Breast epithelium (tissue), 4 donors: ENCODE measurements around the gene IL13. TPM values are rescaled to one million over a fixed set of nuclear protein-coding genes. Genes with fewer than 3 reads are reported as not detected.

Experiments used
- DNase-seq, 2 donors: peaks; one replicate each; pipeline ENCODE4 v3.0.0-alpha.2; 2019; ENCODE audit warnings: low spot score in 2 of 2
- H3K27ac ChIP-seq, 2 donors: fragments of 200-600 bp; sonication (generic) in 1 of 2; one replicate each; pipeline ENCODE4 v1.5.1; 2016 to 2019; ENCODE audit warnings: mild to moderate bottlenecking in 1 of 2
- H3K27me3 ChIP-seq, 2 donors: fragments of 200-600 bp; sonication (generic) in 1 of 2; one replicate each; pipeline versions ENCODE4 v1.5.1 to v1.6.0; 2017 to 2019; ENCODE audit warnings: control low read depth in 1 of 2, mild to moderate bottlenecking in 1 of 2
- H3K36me3 ChIP-seq: fragments of 200-600 bp; one replicate; pipeline ENCODE4 v1.5.1; 2019
- H3K4me1 ChIP-seq, 2 donors: fragments of 200-600 bp; sonication (generic); one replicate each; pipeline ENCODE4 v1.5.1; 2016 to 2019; ENCODE audit warnings: control low read depth in 1 of 2
- H3K4me3 ChIP-seq, 3 donors: fragments of 200-600 bp; sonication (generic); 1 replicate in 2 of 3; 2 replicates in 1 of 3; pipeline ENCODE4 v1.5.1; 2016 to 2019; ENCODE audit warnings: mild to moderate bottlenecking in 3 of 3, moderate library complexity in 2 of 3
- H3K9me3 ChIP-seq, 2 donors: fragments of 200-600 bp; sonication (generic) in 1 of 2; one replicate each; pipeline ENCODE4 v1.5.1; 2016 to 2019; ENCODE audit warnings: control low read depth in 1 of 2
- POLR2A ChIP-seq: fragments of 450-650 bp; IDR thresholded peaks from one replicate; pipeline ENCODE4 v1.6.1; 2016; ENCODE audit warnings: antibody characterized with exemption, mild to moderate bottlenecking, moderate library complexity
- POLR2AphosphoS5 ChIP-seq, 3 donors: sonication (generic); formaldehyde crosslinking; IDR thresholded peaks; one replicate each; pipeline ENCODE4 v1.6.1; 2017; ENCODE audit warnings: antibody characterized with exemption in 3 of 3
- intact Hi-C: fragments of 100-400 bp; cut with DNase I; formaldehyde crosslinking; loops from one replicate; pipeline ENCODE4 v1.15.1; 2023; ENCODE audit warnings: low total_unique reads
- total RNA-seq, 3 donors: library from RNA; depleted of rRNA; stranded (reverse); fragments of >200 nt; gene quantifications; one replicate each; pipeline ENCODE4 v1.1.0, GENCODE V29; 2016
- TF ChIP-seq, protein P1 (sequence below), 3 donors: fragments of 450-650 bp; IDR thresholded peaks; one replicate each; pipeline ENCODE4 v1.5.1; 2016 to 2017; ENCODE audit warnings: antibody characterized with exemption in 3 of 3, mild to moderate bottlenecking in 3 of 3, moderate library complexity in 3 of 3

Gene IL13
- total RNA-seq, 3 donors from 2014 or later: 0.33 to 0.73 TPM; not detected in 1

DNA sequence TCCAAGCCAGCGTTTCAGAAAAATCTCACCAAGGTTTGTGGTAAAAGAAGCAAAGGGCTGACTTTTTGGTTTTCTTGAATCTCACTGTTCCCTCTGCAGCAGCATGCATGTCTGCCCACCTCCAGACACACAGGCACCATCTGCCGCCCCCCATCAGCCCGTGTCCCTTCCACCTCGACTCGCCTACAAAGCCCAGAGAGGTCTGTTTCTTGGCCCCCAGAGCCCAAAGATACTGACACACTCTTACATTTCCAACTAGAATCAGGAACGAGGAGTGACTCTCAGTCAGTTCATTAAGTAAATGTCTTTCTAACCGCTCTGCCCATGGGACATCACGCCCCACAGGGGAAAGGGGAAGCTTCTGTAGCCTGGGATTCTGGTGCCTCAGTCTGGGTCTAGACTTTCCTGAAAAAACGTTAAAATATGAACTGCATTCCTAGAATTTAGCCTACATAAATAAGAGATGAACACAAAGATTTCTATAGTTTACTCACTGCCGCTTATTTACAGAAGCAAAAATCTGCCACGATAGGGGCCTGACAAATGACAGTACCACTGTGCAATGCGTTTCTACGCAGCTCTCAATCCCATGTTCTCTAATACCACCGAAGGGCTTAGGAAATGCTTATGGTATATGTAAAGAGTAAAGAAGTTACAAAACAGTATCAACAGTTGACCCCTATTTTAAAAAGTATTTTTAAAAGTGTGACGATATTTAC, 19.9 kb downstream of the IL13 start:
- intact Hi-C loops: no loop called here
- DNase-seq: no peak
- Histone ChIP-seq H3K9me3 (no peaks in the 10 kb centered on the region), H3K36me3 (no peaks in the 10 kb centered on the region), H3K27ac (no peak overlapping the region), H3K27me3 (no peaks in the 10 kb centered on the region), H3K4me3 (no peak overlapping the region), H3K4me1 (no peaks in the 10 kb centered on the region)
- TF ChIP-seq, protein P1, sequence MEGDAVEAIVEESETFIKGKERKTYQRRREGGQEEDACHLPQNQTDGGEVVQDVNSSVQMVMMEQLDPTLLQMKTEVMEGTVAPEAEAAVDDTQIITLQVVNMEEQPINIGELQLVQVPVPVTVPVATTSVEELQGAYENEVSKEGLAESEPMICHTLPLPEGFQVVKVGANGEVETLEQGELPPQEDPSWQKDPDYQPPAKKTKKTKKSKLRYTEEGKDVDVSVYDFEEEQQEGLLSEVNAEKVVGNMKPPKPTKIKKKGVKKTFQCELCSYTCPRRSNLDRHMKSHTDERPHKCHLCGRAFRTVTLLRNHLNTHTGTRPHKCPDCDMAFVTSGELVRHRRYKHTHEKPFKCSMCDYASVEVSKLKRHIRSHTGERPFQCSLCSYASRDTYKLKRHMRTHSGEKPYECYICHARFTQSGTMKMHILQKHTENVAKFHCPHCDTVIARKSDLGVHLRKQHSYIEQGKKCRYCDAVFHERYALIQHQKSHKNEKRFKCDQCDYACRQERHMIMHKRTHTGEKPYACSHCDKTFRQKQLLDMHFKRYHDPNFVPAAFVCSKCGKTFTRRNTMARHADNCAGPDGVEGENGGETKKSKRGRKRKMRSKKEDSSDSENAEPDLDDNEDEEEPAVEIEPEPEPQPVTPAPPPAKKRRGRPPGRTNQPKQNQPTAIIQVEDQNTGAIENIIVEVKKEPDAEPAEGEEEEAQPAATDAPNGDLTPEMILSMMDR (IDR thresholded peaks at IDR 0.05): no peak
- TF ChIP-seq POLR2A: no peak
- no peak for TF ChIP-seq POLR2AphosphoS5 (IDR thresholded peaks at IDR 0.05)

DNA sequence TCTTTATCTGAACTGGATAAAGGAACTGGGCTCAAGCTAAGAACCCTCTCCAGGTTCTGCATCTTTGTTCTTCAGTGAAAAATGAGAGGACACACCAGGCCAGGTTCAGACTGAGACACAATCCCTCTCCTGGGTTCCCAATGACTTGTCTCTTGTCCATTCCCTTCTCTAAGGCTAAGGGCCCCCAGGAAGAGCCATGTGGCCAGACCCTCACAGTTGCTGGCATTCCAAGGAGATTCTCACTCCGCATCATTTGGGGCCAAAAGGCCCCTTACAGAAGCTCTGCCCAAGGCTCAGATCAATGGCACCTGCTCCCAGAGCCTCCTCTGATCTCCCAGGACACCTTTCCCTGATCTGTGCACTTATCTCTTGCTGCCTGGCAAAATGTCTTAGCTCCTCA, 20.8 kb downstream of the IL13 start:
- no peak overlapping the region for H3K27ac ChIP-seq
- no peaks in the 10 kb centered on the region for H3K9me3 ChIP-seq
- intact Hi-C loops: no loop called here
- TF ChIP-seq POLR2A (no peak), POLR2AphosphoS5 (IDR thresholded peaks at IDR 0.05) (no peak)
- TF ChIP-seq, protein P1 (IDR thresholded peaks at IDR 0.05): no peak
- H3K36me3 ChIP-seq: no peaks in the 10 kb centered on the region
- no peaks in the 10 kb centered on the region for H3K27me3 ChIP-seq
- no peak overlapping the region for H3K4me3 ChIP-seq
- no peaks in the 10 kb centered on the region for H3K4me1 ChIP-seq
- no peak for DNase-seq

DNA sequence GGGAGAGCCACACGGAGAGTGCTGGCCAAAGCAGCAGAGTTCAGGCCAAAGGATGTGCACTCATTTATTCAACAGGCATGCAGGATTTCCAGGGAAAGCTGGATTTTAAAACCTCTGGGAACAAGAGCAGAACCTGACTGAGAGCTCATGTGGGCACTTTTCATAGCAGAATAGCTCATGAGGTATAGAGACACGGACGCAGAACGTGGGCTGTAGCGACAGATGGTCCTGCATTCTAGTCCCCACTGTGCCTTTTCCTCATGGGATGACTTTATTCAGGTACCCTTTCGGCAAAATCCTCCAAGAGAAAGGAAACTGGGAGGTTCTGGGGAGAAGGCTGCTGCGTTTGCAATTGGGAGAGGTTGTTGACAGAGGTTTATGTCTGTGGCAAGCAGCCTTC, 21.2 kb downstream of the IL13 start:
- Histone ChIP-seq H3K27me3 (no peaks in the 10 kb centered on the region), H3K4me1 (no peaks in the 10 kb centered on the region), H3K36me3 (no peaks in the 10 kb centered on the region), H3K4me3 (no peak overlapping the region), H3K9me3 (no peaks in the 10 kb centered on the region), H3K27ac (no peak overlapping the region)
- TF ChIP-seq, protein P1 (IDR thresholded peaks at IDR 0.05): no peak
- no peak for TF ChIP-seq POLR2A
- TF ChIP-seq POLR2AphosphoS5 (IDR thresholded peaks at IDR 0.05): no peak
- DNase-seq: no peak
- intact Hi-C loops: no loop called here

DNA sequence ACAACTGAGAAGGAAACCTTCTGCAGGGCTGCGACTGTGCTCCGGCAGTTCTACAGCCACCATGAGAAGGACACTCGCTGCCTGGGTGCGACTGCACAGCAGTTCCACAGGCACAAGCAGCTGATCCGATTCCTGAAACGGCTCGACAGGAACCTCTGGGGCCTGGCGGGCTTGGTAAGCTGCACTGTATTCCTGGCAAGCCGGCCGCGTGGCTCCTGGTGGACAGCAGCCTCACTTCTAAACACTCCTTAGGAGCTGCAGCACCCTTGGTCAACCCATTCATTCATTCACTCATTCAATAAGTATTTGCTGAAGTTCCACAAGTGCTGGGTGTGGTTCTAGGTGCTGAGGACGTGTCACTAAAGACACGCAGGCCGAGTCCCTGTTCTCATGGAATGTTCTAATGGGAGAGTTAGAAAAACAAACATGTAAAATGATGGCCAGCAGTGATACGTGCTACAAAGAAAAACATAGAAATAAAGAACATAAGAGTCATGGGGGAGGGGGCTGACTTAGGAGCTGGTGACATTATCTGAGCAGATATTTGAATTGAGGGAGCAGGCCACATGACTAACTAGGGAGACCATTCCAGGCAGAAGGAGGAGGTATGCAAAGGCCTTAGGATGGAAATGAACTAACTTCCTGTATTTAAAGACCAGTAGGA, 21.9 kb downstream of the IL13 start:
- Histone ChIP-seq H3K4me1 (no peaks in the 10 kb centered on the region), H3K27me3 (no peaks in the 10 kb centered on the region), H3K9me3 (no peaks in the 10 kb centered on the region), H3K4me3 (no peak overlapping the region), H3K36me3 (no peaks in the 10 kb centered on the region), H3K27ac (no peak overlapping the region)
- no peak for DNase-seq
- TF ChIP-seq, protein P1 (IDR thresholded peaks at IDR 0.05): no peak
- TF ChIP-seq POLR2AphosphoS5 (IDR thresholded peaks at IDR 0.05) (no peak), POLR2A (no peak)
- intact Hi-C loops: no loop called here

DNA sequence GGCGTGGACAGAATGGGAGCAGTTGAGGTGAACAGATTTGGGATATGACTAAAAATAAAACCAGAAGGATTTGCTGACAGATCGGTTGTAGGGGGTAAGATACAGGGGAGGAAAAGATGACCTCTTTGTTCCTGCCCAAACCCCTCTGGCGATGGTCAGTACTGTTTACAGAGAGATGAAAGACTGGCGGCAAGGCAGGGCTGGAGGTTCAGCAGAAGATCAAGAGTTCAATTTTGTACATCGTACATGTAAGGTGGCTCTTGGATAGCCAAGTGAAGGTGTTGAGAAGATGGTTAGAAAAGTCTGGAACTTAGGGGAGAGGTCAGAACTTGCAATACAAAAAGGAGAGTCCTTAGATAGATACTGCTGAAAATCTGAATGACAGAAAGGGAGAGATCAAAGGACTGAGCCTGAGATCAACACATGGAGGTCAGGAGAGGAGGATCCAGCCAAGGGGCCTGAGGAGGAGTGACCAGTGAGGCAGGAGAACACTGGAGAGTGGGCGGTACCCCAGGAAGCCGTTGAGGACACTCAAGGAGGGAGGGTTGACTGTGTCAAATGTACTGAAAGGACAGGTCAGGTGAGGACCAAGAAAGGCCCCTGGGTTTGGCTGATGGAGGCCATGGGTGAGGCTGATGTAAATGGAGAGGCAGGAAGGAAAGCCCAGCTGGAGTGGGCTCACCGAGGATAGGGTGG, 23.0 kb downstream of the IL13 start:
- Histone ChIP-seq H3K4me1 (no peaks in the 10 kb centered on the region), H3K27me3 (no peaks in the 10 kb centered on the region), H3K9me3 (no peaks in the 10 kb centered on the region), H3K36me3 (no peaks in the 10 kb centered on the region), H3K4me3 (no peak overlapping the region), H3K27ac (no peak overlapping the region)
- DNase-seq: no peak
- no peak for TF ChIP-seq POLR2AphosphoS5 (IDR thresholded peaks at IDR 0.05)
- intact Hi-C loops: no loop called here
